DND-41 (cell line): ENCODE measurements around the gene CDA.

Experiments used
- EZH2 ChIP-seq: IDR thresholded peaks from 3 replicates; pipeline ENCODE4 v1.6.1; 2012; ENCODE audit warnings: borderline replicate concordance, low read depth, mild to moderate bottlenecking, moderate library complexity, low read length, inconsistent platforms; ENCODE audit not compliant: severe bottlenecking
- TF ChIP-seq, protein P1 (sequence below): IDR thresholded peaks from 2 replicates; pipeline ENCODE4 v1.5.1; 2012; ENCODE audit warnings: borderline replicate concordance, low read length, moderate library complexity, mild to moderate bottlenecking; ENCODE audit not compliant: poor library complexity, severe bottlenecking; ENCODE audit errors: extremely low read depth

DNA sequence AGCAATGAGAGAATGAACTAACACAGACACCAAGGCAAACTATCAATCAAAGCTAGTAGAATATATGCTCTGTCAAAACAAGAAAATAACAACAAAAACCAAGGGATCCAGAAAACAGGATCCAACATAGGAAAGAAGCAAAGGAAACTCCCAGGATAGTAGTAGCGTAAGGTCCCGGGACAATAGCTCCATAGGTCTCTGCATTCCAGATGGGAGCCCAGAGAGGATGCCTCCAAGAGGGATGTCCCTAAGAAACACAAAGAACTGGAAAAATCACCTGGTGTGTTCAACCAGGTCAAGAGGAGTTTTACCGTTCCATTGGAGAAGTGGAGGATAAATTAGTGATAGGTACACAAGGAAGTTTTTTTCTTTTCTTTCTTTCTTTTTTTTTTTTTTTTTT, 42.3 kb upstream of the CDA start:
- no peak for TF ChIP-seq EZH2
- TF ChIP-seq, protein P1, sequence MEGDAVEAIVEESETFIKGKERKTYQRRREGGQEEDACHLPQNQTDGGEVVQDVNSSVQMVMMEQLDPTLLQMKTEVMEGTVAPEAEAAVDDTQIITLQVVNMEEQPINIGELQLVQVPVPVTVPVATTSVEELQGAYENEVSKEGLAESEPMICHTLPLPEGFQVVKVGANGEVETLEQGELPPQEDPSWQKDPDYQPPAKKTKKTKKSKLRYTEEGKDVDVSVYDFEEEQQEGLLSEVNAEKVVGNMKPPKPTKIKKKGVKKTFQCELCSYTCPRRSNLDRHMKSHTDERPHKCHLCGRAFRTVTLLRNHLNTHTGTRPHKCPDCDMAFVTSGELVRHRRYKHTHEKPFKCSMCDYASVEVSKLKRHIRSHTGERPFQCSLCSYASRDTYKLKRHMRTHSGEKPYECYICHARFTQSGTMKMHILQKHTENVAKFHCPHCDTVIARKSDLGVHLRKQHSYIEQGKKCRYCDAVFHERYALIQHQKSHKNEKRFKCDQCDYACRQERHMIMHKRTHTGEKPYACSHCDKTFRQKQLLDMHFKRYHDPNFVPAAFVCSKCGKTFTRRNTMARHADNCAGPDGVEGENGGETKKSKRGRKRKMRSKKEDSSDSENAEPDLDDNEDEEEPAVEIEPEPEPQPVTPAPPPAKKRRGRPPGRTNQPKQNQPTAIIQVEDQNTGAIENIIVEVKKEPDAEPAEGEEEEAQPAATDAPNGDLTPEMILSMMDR = no peak
